ENCODE data around the gene TAMALIN. TPM values are rescaled to one million over a fixed set of nuclear protein-coding genes. Genes with fewer than 3 reads are reported as not detected.

Gene TAMALIN
- total and polyA plus RNA-seq, 2 experiments from 2014 or later: 0.34 to 3.0 TPM

DNA sequence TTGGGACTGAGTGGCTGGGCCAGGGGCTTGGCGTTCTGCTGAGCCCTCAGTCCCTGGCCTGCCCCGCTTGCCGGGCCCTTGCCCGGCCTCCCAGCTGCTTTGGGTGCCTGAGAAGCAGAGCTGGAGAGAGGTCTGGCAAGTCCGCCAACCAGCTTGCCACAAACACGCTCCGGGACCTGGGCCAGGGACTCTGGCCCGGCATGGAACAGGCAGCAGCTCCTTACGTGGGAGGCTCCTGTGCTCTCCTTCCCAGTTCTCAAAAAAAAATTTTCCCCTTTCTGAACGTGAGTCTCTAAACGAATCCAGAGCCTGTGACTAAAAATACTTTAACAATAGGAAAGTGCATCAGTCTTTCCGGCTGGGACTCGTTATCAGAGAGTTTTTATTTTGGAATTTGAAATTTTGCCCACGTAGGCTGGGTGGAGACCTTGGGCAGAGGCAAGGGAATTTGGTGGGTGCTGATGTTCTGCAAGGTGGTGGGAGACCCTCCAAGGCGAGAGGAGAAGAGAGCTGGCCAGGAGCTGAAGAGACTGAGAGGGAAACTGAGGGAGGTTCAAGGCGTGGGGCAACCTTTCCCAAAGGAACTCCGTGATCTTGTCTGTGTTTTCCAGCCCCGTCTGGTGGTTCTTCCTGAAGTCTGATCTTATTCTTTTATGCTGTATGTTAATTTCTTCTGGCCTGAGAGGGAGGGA lies 37.7 kb downstream of the TAMALIN start:
- H3K27me3 Mint-ChIP-seq (ENCODE audit: insufficient read depth, low read depth, poor library complexity): peaks cover 20% of the 10 kb centered on the region
- H3K9me3 Mint-ChIP-seq: no peaks in the 10 kb centered on the region; the same call in 2 of the 3 replicates
- H2AFZ ChIP-seq: no peak overlapping the region
- no peaks in the 10 kb centered on the region for H3K36me3 ChIP-seq (ENCODE audit: insufficient read depth)
- H3K4me2 ChIP-seq: no peak overlapping the region
- H3K36me3 Mint-ChIP-seq (ENCODE audit: low read depth): peaks cover 11% of the 10 kb centered on the region; the same call in 2 of the 3 replicates
- no peak for DNase-seq (ENCODE audit: low spot score)
- TF ChIP-seq EZH2 (IDR thresholded peaks at IDR 0.05; ENCODE audit: low read depth, unreplicated experiment) (no peak), EZH2phosphoT487 (IDR thresholded peaks at IDR 0.05; ENCODE audit: unreplicated experiment) (no peak), ZNF114 (CRISPR knock-in tag; IDR thresholded peaks at IDR 0.05) (no peak), NANOG (IDR thresholded peaks at IDR 0.05; ENCODE audit: borderline replicate concordance) (no peak), ZNF331 (CRISPR knock-in tag; IDR thresholded peaks at IDR 0.05; ENCODE audit: low read depth) (no peak), CREB1 (CRISPR knock-in tag; IDR thresholded peaks at IDR 0.05; ENCODE audit: low read depth) (no peak), POLR2AphosphoS5 (IDR thresholded peaks at IDR 0.05; ENCODE audit: low read depth) (no peak), JUNB (IDR thresholded peaks at IDR 0.05; ENCODE audit: unreplicated experiment) (no peak), STAT1 (IDR thresholded peaks at IDR 0.05; ENCODE audit: unreplicated experiment) (no peak)
- TF ChIP-seq, protein P1, sequence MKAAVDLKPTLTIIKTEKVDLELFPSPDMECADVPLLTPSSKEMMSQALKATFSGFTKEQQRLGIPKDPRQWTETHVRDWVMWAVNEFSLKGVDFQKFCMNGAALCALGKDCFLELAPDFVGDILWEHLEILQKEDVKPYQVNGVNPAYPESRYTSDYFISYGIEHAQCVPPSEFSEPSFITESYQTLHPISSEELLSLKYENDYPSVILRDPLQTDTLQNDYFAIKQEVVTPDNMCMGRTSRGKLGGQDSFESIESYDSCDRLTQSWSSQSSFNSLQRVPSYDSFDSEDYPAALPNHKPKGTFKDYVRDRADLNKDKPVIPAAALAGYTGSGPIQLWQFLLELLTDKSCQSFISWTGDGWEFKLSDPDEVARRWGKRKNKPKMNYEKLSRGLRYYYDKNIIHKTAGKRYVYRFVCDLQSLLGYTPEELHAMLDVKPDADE (IDR thresholded peaks at IDR 0.05): no peak
- TF ChIP-seq, protein P2, sequence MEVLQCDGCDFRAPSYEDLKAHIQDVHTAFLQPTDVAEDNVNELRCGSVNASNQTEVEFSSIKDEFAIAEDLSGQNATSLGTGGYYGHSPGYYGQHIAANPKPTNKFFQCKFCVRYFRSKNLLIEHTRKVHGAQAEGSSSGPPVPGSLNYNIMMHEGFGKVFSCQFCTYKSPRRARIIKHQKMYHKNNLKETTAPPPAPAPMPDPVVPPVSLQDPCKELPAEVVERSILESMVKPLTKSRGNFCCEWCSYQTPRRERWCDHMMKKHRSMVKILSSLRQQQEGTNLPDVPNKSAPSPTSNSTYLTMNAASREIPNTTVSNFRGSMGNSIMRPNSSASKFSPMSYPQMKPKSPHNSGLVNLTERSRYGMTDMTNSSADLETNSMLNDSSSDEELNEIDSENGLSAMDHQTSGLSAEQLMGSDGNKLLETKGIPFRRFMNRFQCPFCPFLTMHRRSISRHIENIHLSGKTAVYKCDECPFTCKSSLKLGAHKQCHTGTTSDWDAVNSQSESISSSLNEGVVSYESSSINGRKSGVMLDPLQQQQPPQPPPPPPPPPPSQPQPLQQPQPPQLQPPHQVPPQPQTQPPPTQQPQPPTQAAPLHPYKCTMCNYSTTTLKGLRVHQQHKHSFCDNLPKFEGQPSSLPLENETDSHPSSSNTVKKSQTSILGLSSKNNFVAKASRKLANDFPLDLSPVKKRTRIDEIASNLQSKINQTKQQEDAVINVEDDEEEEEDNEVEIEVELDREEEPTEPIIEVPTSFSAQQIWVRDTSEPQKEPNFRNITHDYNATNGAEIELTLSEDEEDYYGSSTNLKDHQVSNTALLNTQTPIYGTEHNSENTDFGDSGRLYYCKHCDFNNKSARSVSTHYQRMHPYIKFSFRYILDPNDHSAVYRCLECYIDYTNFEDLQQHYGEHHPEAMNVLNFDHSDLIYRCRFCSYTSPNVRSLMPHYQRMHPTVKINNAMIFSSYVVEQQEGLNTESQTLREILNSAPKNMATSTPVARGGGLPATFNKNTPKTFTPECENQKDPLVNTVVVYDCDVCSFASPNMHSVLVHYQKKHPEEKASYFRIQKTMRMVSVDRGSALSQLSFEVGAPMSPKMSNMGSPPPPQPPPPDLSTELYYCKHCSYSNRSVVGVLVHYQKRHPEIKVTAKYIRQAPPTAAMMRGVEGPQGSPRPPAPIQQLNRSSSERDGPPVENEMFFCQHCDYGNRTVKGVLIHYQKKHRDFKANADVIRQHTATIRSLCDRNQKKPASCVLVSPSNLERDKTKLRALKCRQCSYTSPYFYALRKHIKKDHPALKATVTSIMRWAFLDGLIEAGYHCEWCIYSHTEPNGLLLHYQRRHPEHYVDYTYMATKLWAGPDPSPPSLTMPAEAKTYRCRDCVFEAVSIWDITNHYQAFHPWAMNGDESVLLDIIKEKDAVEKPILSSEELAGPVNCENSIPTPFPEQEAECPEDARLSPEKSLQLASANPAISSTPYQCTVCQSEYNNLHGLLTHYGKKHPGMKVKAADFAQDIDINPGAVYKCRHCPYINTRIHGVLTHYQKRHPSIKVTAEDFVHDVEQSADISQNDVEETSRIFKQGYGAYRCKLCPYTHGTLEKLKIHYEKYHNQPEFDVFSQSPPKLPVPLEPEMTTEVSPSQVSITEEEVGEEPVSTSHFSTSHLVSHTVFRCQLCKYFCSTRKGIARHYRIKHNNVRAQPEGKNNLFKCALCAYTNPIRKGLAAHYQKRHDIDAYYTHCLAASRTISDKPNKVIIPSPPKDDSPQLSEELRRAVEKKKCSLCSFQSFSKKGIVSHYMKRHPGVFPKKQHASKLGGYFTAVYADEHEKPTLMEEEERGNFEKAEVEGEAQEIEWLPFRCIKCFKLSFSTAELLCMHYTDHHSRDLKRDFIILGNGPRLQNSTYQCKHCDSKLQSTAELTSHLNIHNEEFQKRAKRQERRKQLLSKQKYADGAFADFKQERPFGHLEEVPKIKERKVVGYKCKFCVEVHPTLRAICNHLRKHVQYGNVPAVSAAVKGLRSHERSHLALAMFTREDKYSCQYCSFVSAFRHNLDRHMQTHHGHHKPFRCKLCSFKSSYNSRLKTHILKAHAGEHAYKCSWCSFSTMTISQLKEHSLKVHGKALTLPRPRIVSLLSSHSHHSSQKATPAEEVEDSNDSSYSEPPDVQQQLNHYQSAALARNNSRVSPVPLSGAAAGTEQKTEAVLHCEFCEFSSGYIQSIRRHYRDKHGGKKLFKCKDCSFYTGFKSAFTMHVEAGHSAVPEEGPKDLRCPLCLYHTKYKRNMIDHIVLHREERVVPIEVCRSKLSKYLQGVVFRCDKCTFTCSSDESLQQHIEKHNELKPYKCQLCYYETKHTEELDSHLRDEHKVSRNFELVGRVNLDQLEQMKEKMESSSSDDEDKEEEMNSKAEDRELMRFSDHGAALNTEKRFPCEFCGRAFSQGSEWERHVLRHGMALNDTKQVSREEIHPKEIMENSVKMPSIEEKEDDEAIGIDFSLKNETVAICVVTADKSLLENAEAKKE (CRISPR knock-in tag; IDR thresholded peaks at IDR 0.05): no peak
- TF ChIP-seq, protein P3, sequence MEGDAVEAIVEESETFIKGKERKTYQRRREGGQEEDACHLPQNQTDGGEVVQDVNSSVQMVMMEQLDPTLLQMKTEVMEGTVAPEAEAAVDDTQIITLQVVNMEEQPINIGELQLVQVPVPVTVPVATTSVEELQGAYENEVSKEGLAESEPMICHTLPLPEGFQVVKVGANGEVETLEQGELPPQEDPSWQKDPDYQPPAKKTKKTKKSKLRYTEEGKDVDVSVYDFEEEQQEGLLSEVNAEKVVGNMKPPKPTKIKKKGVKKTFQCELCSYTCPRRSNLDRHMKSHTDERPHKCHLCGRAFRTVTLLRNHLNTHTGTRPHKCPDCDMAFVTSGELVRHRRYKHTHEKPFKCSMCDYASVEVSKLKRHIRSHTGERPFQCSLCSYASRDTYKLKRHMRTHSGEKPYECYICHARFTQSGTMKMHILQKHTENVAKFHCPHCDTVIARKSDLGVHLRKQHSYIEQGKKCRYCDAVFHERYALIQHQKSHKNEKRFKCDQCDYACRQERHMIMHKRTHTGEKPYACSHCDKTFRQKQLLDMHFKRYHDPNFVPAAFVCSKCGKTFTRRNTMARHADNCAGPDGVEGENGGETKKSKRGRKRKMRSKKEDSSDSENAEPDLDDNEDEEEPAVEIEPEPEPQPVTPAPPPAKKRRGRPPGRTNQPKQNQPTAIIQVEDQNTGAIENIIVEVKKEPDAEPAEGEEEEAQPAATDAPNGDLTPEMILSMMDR (conservative IDR thresholded peaks at IDR 0.05; ENCODE audit: low read depth in 2 of 2): no peak
- TF ChIP-seq, protein P4, sequence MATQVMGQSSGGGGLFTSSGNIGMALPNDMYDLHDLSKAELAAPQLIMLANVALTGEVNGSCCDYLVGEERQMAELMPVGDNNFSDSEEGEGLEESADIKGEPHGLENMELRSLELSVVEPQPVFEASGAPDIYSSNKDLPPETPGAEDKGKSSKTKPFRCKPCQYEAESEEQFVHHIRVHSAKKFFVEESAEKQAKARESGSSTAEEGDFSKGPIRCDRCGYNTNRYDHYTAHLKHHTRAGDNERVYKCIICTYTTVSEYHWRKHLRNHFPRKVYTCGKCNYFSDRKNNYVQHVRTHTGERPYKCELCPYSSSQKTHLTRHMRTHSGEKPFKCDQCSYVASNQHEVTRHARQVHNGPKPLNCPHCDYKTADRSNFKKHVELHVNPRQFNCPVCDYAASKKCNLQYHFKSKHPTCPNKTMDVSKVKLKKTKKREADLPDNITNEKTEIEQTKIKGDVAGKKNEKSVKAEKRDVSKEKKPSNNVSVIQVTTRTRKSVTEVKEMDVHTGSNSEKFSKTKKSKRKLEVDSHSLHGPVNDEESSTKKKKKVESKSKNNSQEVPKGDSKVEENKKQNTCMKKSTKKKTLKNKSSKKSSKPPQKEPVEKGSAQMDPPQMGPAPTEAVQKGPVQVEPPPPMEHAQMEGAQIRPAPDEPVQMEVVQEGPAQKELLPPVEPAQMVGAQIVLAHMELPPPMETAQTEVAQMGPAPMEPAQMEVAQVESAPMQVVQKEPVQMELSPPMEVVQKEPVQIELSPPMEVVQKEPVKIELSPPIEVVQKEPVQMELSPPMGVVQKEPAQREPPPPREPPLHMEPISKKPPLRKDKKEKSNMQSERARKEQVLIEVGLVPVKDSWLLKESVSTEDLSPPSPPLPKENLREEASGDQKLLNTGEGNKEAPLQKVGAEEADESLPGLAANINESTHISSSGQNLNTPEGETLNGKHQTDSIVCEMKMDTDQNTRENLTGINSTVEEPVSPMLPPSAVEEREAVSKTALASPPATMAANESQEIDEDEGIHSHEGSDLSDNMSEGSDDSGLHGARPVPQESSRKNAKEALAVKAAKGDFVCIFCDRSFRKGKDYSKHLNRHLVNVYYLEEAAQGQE (IDR thresholded peaks at IDR 0.05; ENCODE audit: unreplicated experiment): no peak
- no peak overlapping the region for H3K27ac ChIP-seq (ENCODE audit: low read depth)
- 0 out of 2 replicates have a peak, but pooled peaks cover under 1% of the 10 kb centered on the region for H3K79me2 ChIP-seq (replicated peaks; ENCODE audit: insufficient read depth)
- H3K4me1 Mint-ChIP-seq: peaks cover 14% of the 10 kb centered on the region
- H4K20me1 ChIP-seq (replicated peaks; ENCODE audit: insufficient read depth): peaks cover 8% of the 10 kb centered on the region
- H3K4me3 Mint-ChIP-seq: no peak overlapping the region
- H3K27me3 ChIP-seq (ENCODE audit: insufficient read depth): peaks cover 19% of the 10 kb centered on the region
- H3K27ac Mint-ChIP-seq: no peak overlapping the region
- no peak for ATAC-seq
- no peak overlapping the region for H3K4me3 ChIP-seq
- no peaks in the 10 kb centered on the region for H3K9me2 ChIP-seq (ENCODE audit: insufficient read depth)
- H3F3A ChIP-seq (replicated peaks; ENCODE audit: low read depth): 0 out of 2 replicates have a peak, but pooled peaks cover 2% of the 10 kb centered on the region
- no peaks in the 10 kb centered on the region for H3K4me1 ChIP-seq (ENCODE audit: insufficient read depth)
